Upper lobe of left lung (tissue), 6 donors: ENCODE results near the gene NFIX. TPM values are rescaled to one million over a fixed set of nuclear protein-coding genes. Genes with fewer than 3 reads are reported as not detected.
A peak's percentile ranks its signal among the peaks of the same experiment; 100 is the strongest.

Source experiments
- ATAC-seq, 2 donors: fragments of 200-7000 bp; cut with Tn5 transposase; one replicate each; pipeline ENCODE4 v1.9.1; 2022; ENCODE audit warnings: mild to moderate bottlenecking in 2 of 2, moderate library complexity in 2 of 2; ENCODE audit not compliant: low FRiP score in 2 of 2
- DNase-seq, 2 donors: peaks; one replicate each; pipeline ENCODE4 v3.0.0-alpha.2; 2019 to 2020
- H3K27ac ChIP-seq, 4 donors: fragments of 200-600 bp; sonication (generic); one replicate each; pipeline ENCODE4 v1.5.1; 2016 to 2019
- H3K27me3 ChIP-seq, 4 donors: fragments of 200-600 bp; sonication (generic); one replicate each; pipeline ENCODE4 v1.5.1; 2017 to 2019
- H3K36me3 ChIP-seq, 4 donors: fragments of 200-600 bp; sonication (generic); one replicate each; pipeline ENCODE4 v1.5.1; 2016 to 2019
- H3K4me1 ChIP-seq, 4 donors: fragments of 200-600 bp; sonication (generic); one replicate each; pipeline ENCODE4 v1.5.1; 2018 to 2019
- H3K4me3 ChIP-seq, 4 donors: fragments of 200-600 bp; sonication (generic); one replicate each; pipeline ENCODE4 v1.5.1; 2017 to 2019; ENCODE audit warnings: mild to moderate bottlenecking in 2 of 4, moderate library complexity in 1 of 4
- H3K9me3 ChIP-seq, 4 donors: fragments of 200-600 bp; sonication (generic); one replicate each; pipeline ENCODE4 v1.5.1; 2018 to 2019
- EP300 ChIP-seq, 4 donors: sonication (generic); formaldehyde crosslinking; IDR thresholded peaks; one replicate each; pipeline ENCODE4 v1.5.1; 2017; ENCODE audit warnings: antibody characterized with exemption in 4 of 4, control low read depth in 2 of 4
- POLR2A ChIP-seq, 4 donors: fragments of 450-650 bp; IDR thresholded peaks; one replicate each; pipeline ENCODE4 v1.5.1; 2016 to 2017; ENCODE audit warnings: antibody characterized with exemption in 4 of 4, mild to moderate bottlenecking in 2 of 4
- POLR2AphosphoS5 ChIP-seq, 2 donors: sonication (generic); formaldehyde crosslinking; IDR thresholded peaks; one replicate each; pipeline ENCODE4 v1.5.1; 2017; ENCODE audit warnings: antibody characterized with exemption in 2 of 2
- WGBS, 2 donors: methylation state at CpG; one replicate each; pipeline ENCODE4 v1.1.5; 2017 to 2018; 5-methylcytosine and 5-hydroxymethylcytosine counted together
- total RNA-seq, 6 donors: library from RNA; depleted of rRNA in 4 of 6; stranded (reverse); fragments of >200 nt in 4 of 6; gene quantifications; one replicate each; pipeline versions ENCODE4 v1.1.0 to v1.2.1, GENCODE V29; 2016 to 2021
- TF ChIP-seq, protein P1 (sequence below), 6 experiments: fragments of 450-650 bp in 4 of 6; fragments of 200-600 bp in 2 of 6; sonication (generic) in 2 of 6; IDR thresholded peaks; one replicate each; pipeline ENCODE4 v1.5.1; 2016 to 2019; ENCODE audit warnings: antibody characterized with exemption in 6 of 6
- donor health status: DM: no; HTN: no; CAD: no; lungs with moderate emphysema.
- donor health status: DM: no; HTN: yes; CAD: no; lungs with severe emphysema.

NFIX gene
- total RNA-seq, 6 donors from 2014 or later, result 64.0 to 188 (median 107) TPM

DNA sequence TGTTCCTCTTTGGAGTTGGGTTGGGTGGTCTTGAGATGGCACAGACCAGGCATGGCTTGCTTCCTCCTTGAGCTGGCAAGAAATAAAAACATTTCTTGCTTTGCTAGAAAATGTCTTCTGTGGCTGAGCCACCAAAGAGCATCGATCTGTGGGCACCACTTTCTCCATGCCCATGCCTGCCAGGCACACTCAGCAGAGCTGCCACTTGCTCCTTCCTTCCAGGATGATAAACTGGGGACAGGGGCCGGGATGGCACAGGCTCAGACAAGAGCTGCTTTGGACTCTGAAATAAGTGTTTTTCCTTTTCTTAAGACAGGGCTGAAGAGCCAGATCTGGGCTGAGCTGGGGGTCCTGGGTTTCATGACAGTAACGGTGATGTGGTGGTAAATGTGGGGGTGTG is 32.8 kb downstream of the NFIX start:
- Histone ChIP-seq H3K27ac (peak overlapping the region; percentile 84 to 89 (median 86)), H3K27me3 (no peaks in the 10 kb centered on the region), H3K4me3 (peak overlapping the region in 1 of 4 donors; percentile 51), H3K4me1 (peaks cover 83 to 99% (median 86%) of the 10 kb centered on the region in 4 donors), H3K9me3 (no peaks in the 10 kb centered on the region), H3K36me3 (no peaks in the 10 kb centered on the region)
- no peak for ATAC-seq
- no peak for TF ChIP-seq POLR2AphosphoS5 (IDR thresholded peaks at IDR 0.05)
- TF ChIP-seq, protein P1, sequence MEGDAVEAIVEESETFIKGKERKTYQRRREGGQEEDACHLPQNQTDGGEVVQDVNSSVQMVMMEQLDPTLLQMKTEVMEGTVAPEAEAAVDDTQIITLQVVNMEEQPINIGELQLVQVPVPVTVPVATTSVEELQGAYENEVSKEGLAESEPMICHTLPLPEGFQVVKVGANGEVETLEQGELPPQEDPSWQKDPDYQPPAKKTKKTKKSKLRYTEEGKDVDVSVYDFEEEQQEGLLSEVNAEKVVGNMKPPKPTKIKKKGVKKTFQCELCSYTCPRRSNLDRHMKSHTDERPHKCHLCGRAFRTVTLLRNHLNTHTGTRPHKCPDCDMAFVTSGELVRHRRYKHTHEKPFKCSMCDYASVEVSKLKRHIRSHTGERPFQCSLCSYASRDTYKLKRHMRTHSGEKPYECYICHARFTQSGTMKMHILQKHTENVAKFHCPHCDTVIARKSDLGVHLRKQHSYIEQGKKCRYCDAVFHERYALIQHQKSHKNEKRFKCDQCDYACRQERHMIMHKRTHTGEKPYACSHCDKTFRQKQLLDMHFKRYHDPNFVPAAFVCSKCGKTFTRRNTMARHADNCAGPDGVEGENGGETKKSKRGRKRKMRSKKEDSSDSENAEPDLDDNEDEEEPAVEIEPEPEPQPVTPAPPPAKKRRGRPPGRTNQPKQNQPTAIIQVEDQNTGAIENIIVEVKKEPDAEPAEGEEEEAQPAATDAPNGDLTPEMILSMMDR (IDR thresholded peaks at IDR 0.05), result no peak
- TF ChIP-seq POLR2A (IDR thresholded peaks at IDR 0.05), result no peak
- no peak for TF ChIP-seq EP300 (IDR thresholded peaks at IDR 0.05)
- no peak for DNase-seq
- WGBS, 2 donors, result 59 to 78% methylated on average over 3 of the region's 3 CpGs

DNA sequence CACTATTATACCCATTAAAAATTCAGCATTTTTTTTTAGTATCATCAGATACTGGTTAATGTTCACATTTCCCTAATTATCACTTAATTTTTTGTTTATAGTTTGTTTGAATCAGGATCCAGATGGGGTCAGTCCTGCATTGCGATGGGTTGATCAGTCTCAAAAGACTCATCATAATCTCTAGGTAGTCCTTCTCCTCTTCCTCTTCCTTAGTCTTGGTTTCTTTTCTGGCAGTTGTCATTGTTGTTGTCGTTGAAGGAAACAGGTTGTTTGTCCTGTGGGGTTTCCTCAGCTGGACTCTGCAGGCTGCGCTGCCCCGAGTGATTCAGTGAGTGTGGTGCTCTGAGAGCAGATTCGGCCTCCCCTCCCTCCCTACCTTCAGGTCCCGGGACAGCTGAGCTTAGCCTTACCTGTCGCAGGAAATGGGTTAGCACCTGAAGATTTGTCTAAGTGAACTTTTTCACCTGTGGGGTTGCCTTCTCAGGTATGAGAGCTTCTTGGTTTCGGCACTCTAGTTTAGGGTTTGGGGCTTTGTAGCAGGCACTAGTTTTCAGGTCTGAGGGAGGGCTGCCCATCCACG is 34.1 kb downstream of the NFIX start:
- peak overlapping the region; percentile 55 to 89 (median 72) for H3K27ac ChIP-seq
- no peaks in the 10 kb centered on the region for H3K27me3 ChIP-seq
- 38 to 43% methylated on average over 7 to 9 of the region's 9 CpGs for WGBS, 2 donors
- peak overlapping the region in 1 of 4 donors; percentile 19 for H3K4me3 ChIP-seq
- peaks cover 86 to 97% (median 87%) of the 10 kb centered on the region in 4 donors for H3K4me1 ChIP-seq
- no peaks in the 10 kb centered on the region for H3K9me3 ChIP-seq
- TF ChIP-seq EP300 (IDR thresholded peaks at IDR 0.05) (no peak), POLR2A (IDR thresholded peaks at IDR 0.05) (no peak), POLR2AphosphoS5 (IDR thresholded peaks at IDR 0.05) (no peak)
- TF ChIP-seq, protein P1 (IDR thresholded peaks at IDR 0.05), result no peak
- ATAC-seq (no peak), DNase-seq (no peak)
- no peaks in the 10 kb centered on the region for H3K36me3 ChIP-seq

GRCh38 chr19:13029893-13030292 is 34.6 kb downstream of the NFIX start:
- Histone ChIP-seq H3K27me3 (no peaks in the 10 kb centered on the region), H3K27ac (peak overlapping the region; percentile 55 to 89 (median 72)), H3K4me1 (peaks cover 87 to 97% (median 87%) of the 10 kb centered on the region in 4 donors), H3K9me3 (no peaks in the 10 kb centered on the region), H3K36me3 (no peaks in the 10 kb centered on the region), H3K4me3 (peak overlapping the region in 1 of 4 donors; percentile 19)
- 34 to 63% methylated on average over 6 to 10 of the region's 10 CpGs for WGBS, 2 donors
- TF ChIP-seq, protein P1 (IDR thresholded peaks at IDR 0.05), result peak in 5 of 6 experiments; percentile 24 to 59 (median 54)
- TF ChIP-seq EP300 (IDR thresholded peaks at IDR 0.05) (no peak), POLR2AphosphoS5 (IDR thresholded peaks at IDR 0.05) (no peak), POLR2A (IDR thresholded peaks at IDR 0.05) (no peak)
- no peak for DNase-seq
- no peak for ATAC-seq

GRCh38 chr19:13031917-13032623 is 36.8 kb downstream of the NFIX start:
- Histone ChIP-seq H3K27ac (peak overlapping the region; percentile 54 to 89 (median 70)), H3K36me3 (no peaks in the 10 kb centered on the region), H3K4me3 (no peak overlapping the region), H3K27me3 (no peaks in the 10 kb centered on the region), H3K9me3 (no peaks in the 10 kb centered on the region), H3K4me1 (peaks cover 84 to 94% (median 86%) of the 10 kb centered on the region in 4 donors)
- DNase-seq (no peak), ATAC-seq (no peak)
- WGBS, 2 donors, result 40 to 43% methylated on average over 12 of the region's 12 CpGs
- TF ChIP-seq, protein P1 (IDR thresholded peaks at IDR 0.05), result no peak
- TF ChIP-seq POLR2A (IDR thresholded peaks at IDR 0.05) (no peak), EP300 (IDR thresholded peaks at IDR 0.05) (no peak), POLR2AphosphoS5 (IDR thresholded peaks at IDR 0.05) (no peak)
